ENCODE measurements around the gene UNCX.

Gene UNCX

DNA sequence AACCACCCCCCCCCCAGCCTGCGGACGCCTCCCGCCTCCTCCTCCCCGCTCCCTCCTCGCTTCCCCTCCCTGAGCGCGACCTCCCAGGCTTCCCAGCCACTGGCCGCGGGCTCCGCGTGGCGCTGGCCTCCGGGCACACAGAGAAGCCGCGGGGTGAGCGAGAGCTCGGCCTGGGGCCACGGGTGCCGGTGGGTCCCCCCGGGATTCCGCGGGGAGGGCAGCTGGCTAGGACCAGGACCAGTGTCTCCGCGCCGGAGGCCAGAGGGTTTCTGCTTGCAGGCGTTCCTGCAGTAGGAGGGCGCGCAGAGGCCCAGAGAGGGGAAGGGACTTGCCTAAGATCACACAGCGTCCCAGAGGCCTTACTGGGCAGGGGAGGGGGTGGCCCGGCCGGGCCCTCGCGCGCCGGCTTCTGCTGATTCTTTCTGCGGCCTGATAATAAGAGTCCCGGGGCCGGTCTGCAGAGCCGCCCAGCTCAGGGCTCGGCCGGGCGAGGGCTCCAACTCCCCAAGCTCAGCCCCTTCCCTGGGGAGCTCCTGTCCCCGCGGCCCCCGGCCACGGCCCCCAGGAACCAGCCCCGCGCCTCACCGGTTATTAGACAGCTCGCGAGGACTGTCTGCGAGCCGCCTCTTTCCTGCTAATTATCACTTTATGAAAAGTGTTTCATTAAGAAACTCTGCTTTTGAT, 10.1 kb downstream of the UNCX start:
- no peak for DNase-seq

DNA sequence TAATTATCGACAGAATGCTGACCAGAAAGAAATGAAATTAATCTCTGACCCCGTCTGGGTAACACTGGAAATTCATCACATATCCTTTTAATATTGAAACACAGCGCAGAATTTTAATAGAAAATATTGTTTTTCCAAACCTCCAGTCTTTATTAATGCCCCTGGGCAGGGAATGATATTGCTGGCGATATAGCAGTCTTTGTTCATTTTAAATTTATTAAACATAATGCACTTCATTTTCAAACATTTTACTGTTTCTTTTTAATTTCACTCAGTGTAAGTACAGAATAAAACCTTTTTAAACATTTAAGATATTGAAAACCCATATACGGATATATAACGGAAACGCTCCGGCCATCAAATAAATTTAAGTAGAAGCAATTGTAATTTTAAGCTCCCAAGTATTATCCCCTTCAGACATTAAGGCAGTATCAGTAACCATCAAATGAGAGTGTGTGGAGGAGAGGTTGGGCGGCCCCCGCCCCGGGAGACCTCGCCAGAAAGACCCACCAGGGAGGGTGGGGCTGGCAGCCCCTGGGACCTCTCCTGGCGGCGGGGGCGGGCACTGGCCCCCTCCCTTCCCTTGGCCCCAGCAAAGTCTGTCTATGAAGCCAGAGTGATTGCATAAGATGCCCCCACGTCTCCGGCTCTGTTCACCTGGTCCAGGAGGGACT, 10.8 kb downstream of the UNCX start:
- DNase-seq = no peak

DNA sequence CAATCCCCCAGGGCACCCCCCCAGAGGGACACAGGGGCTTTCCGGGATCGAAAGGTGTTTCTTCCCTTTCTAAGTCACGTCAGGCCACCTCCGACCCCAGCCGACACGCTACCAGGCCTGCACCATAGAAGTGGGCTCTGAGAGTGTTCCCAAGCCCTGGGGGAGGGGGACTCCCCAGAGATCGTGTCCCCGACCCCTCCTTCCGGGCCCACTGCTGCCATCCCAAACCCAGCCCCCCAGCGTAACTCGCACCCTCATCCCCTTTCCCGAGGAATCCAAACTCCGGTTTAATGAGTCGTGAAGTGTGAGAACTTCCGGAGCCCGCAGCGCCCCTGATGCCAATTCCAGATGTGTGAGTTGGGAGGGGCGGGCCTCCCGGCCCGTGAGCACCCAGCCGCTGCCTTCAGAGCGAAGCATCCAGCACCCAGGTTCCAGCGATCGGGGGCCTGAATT, 11.3 kb downstream of the UNCX start:
- no peak for DNase-seq

- DNase-seq = no peak
These were observed 12.2 kb downstream of the UNCX start for GRCh38 chr7:1244700-1245523.

DNA sequence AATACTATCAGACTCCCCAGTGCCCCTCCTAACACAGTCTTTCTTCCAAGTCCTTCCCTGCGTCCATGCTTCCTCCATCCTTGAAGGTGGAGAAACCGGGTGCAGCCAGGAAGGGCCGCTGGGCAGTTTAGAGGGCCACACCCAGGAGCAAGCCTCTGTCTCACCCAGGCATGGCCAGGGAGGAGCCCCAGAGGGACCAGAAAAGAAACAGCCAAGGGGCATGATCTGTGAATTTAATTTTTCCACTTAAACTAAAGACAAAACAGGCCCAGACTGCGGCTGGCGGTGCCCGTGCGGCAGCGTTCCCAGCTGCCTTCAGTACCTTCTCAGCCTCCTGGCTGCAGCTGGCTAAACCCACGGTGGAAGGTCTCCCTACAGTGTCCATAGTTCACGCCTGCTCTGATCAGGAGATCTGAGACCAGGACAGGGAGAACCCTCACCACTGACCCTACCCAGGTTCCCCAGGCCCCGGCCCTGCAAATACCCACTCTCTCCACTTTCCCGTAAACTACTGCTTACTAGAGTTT, 12.9 kb downstream of the UNCX start:
- no peak for DNase-seq

DNA sequence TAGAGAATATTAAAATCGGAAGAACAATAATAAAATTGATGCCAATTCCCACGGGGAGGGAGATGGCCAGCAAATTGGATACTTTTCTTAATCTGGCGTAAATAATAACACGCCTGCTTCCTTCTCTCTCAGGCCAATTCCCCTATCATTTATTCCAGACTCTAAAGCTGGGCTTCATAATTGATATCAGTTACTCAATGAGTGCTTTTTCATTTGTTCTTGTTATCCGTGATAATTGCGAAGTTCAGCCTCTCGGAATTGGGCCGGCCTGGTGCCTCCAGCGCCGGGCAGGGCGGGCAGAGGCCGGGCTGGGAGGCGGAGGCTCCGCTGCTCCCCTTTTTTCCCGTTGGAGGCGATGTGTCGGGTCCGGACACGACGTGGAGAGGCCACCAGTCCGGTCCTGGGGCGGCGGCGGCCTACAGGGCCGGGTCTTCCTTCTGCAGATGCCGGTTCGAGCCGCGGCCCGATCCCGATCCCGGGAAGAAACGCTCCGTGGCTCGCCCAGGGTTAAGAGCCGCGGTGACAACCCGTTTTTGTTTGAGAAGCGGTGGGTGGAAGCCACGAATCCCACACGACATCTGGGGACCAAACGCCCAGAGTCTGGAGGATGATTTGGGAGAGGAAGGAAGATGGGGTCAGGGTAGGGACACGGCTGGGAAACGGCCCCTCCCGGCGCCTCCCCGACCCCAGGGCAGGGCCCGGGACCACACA, 13.6 kb downstream of the UNCX start:
- DNase-seq = no peak

DNA sequence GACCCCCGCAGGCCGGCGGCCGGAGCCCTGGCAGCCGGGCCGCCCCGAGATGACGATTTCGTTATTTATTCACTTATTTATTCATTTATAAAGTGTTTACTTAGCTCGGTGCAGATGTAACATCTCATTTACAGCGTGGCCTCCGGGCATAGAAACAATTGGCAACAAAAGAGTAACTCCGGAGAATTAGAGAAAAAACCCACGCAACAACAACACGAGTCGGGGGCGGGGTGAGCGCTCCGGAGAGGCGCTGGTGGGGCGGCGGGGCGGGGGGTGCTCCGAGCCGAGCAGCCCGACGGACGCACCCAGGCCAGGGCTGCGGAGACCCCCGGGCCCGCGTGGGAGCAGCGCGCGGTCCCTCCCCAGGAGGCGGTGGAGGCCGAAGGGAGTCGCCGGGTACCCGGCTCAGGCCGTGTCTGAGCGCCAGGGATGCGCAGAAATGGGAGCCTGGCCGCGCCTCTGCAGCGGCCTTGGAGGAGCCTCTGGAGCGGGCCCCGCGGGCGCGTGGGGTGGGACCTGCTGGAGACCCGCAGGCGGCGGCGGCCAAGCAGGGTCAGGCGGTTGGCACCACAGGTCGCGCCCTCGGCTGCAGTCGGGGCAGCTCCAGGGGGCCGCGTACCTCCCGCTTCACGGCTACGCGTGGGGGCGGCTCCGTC, 14.3 kb downstream of the UNCX start:
- DNase-seq = no peak

- peak in 1 of 51 donors; percentile 19 for DNase-seq
These were observed 14.9 kb downstream of the UNCX start for GRCh38 chr7:1247527-1248041.

DNA sequence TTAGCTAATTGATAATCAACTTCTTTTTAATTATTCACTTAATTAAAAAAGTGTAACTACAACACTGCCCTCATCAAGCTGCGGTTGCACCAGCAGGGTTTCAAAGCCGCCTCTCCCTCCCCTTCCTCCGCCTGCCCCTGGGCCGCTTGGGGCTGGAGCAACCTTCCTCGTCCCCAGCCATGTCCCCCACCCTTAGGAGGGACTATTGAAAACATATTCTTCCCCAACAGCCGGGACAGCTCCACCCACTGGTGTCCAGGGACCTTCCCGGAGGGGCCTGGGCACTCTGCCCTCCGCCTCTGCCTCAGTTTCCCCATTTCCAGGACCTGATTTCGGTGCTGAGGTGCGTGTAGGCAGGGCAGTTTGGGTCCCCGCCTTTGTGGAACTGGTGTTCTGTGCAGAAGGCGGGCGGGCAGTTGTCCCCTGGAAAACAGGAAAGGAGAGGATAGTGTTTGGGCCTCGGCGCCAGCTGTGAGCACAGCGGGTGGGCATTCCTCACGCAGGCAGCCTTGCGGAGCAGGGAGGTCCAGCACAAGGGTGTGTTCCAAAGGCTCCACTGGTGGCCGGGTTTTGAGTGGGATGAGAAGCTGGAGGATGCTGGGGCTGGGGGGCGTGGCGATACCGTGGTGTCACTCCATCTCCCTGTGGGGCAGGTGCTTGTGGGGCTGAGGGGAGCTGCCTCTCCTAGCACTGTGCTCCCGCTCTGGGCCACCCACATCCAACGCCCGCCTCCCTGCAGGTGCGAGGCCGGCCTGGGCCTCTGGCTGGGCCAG, 15.7 kb downstream of the UNCX start:
- no peak for DNase-seq

DNA sequence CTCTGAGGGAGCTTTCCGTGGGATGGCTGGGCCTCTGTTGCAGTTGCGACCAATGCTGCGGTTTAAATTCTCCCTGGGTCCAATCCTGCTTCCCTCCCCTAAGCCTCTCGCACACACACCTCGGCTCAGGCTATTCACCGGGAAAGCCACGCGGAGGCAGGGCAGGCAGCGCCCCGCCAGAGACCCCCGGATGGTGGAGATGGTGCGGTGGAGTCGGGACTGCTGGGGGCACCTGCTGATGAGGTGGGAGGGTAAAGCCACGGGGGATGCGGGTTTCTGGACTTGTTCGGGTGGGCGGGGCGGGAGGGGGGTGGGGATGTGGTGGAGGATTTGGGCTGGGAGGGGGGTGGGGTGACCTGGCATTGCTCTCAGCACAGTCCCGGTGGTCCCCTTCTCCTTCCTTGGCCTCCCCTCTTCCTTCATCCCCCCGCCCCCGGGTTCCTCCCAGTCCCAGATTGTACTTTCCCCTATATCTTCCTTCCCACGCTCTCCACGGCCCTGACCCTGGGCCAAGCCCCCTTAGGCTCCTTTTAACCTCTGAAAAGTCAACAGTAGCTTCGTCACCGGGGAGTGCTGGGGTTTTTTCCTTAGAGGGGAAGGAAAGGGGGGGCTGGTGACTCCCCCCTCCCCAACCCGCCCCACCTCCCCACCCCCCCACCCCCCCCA, 16.4 kb downstream of the UNCX start:
- no peak for DNase-seq

GRCh38 chr7:1249731-1250130, 17.1 kb downstream of the UNCX start:
- DNase-seq = no peak

DNA sequence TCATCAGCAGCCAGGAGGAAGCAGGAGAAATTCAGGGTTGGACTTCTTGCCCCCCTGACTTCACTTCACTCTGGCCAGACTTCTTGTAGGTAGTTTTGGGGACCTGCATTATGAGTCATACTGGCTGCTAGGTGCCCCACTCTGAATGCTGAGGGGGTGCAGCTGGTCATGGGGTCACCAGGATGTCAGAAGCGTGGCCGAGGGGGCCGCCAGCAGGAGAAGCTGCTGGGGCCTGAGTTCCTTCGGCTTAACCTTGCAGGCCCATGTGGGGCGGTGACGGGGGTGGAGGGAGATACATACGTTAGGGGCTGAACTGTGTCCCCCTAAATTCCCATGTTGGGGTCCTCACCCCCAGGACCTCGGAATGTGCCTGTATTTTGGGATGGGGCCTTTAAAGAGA, 18.2 kb downstream of the UNCX start:
- DNase-seq = no peak

GRCh38 chr7:1251796-1252539, 19.3 kb downstream of the UNCX start:
- DNase-seq = no peak

GRCh38 chr7:1252540-1253090, 19.9 kb downstream of the UNCX start:
- no peak for DNase-seq

DNA sequence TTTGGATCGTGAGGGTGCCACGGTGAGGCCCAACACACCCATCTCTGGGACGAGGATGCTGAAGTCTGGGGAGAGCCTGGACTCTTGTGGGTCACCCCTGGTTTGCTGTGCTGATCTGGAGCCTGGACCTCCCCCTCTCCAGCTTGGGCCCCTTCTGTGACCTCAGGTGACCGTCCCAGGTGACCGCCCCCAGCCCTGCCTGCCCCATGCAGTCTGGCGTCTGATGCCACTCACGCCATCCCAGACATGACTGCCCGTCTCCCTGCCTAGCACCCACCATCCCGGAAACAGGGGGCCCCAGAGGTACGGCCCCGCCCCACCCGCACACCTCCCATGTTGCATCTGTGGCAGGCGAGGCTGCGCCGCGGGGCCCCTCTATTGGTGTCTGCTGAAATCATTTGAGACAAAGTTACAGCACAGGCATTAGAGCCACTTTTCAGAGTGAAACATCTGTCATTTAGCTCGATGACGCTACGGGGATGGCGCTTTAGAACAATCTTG, 21.1 kb downstream of the UNCX start:
- DNase-seq = no peak

GRCh38 chr7:1254281-1255079, 21.8 kb downstream of the UNCX start:
- DNase-seq = no peak

Data from hypothalamus (tissue), 51 donors.